Sigmoid colon (tissue), 4 donors: Measurements from ENCODE around the gene LCT.

Experiments used
- CTCF ChIP-seq, 4 experiments: fragments of 450-650 bp in 3 of 4; fragments of 200-600 bp in 1 of 4; IDR thresholded peaks; one replicate each; pipeline ENCODE4 v1.5.1; 2016 to 2019; ENCODE audit warnings: antibody characterized with exemption in 4 of 4, mild to moderate bottlenecking in 3 of 4, moderate library complexity in 2 of 4
- POLR2A ChIP-seq, 2 donors: fragments of 450-650 bp; IDR thresholded peaks; one replicate each; pipeline ENCODE4 v1.6.1; 2016; ENCODE audit warnings: antibody characterized with exemption in 2 of 2, mild to moderate bottlenecking in 2 of 2, moderate library complexity in 2 of 2
- POLR2AphosphoS5 ChIP-seq, 4 donors: sonication (generic); formaldehyde crosslinking; IDR thresholded peaks; one replicate each; pipeline ENCODE4 v1.6.1; 2017; ENCODE audit warnings: antibody characterized with exemption in 4 of 4

GRCh38 chr2:135826544-135826943 lies 10.4 kb downstream of the LCT start:
- TF ChIP-seq POLR2AphosphoS5 (IDR thresholded peaks at IDR 0.05): no peak
- TF ChIP-seq POLR2A (IDR thresholded peaks at IDR 0.05): no peak
- TF ChIP-seq CTCF (IDR thresholded peaks at IDR 0.05): no peak
